Pulmonary artery endothelial cell (primary cell): ENCODE data around the gene SYT2. TPM values are rescaled to one million over a fixed set of nuclear protein-coding genes. Genes with fewer than 3 reads are reported as not detected.
A peak's percentile ranks its signal among the peaks of the same experiment; 100 is the strongest.
"Not testable (repeated sequence)": the region's sequence is repeated elsewhere in the genome, so short reads cannot be mapped to it uniquely, and the experiment has no call there.

Experiments used
- DNase-seq: peaks from one replicate; pipeline ENCODE4 v3.0.0-alpha.2; 2011; ENCODE audit warnings: low read depth, low spot score
- total RNA-seq: library from RNA; depleted of rRNA; stranded (reverse); fragments of >200 nt; gene quantifications from 2 replicates; pipeline ENCODE4 v1.2.3, GENCODE V29; 2014

The SYT2 gene
- total RNA-seq, 1 donor from 2014 or later = not detected

- no peak for DNase-seq
Measured at GRCh38 chr1:202624088-202624780, 86.0 kb downstream of the SYT2 start.

GRCh38 chr1:202623476-202623875 lies 86.8 kb downstream of the SYT2 start:
- DNase-seq = not testable (repeated sequence)

- DNase-seq = no peak
Measured at GRCh38 chr1:202623075-202623474, 87.2 kb downstream of the SYT2 start.

- DNase-seq = no peak
Measured at GRCh38 chr1:202622388-202622787, 87.9 kb downstream of the SYT2 start.

GRCh38 chr1:202621446-202621845 lies 88.8 kb downstream of the SYT2 start:
- DNase-seq = no peak

- DNase-seq = not testable (repeated sequence)
Measured at GRCh38 chr1:202620036-202620435, 90.2 kb downstream of the SYT2 start.

GRCh38 chr1:202619505-202619904 lies 90.7 kb downstream of the SYT2 start:
- DNase-seq = no peak

- DNase-seq = not testable (repeated sequence)
Measured at GRCh38 chr1:202619012-202619411, 91.2 kb downstream of the SYT2 start.

GRCh38 chr1:202616355-202616915 lies 93.8 kb downstream of the SYT2 start:
- DNase-seq = no peak

- DNase-seq = no peak
Measured at GRCh38 chr1:202615501-202616354, 94.5 kb downstream of the SYT2 start.

- not testable (repeated sequence) for DNase-seq
Measured at GRCh38 chr1:202615208-202615500, 95.1 kb downstream of the SYT2 start.

GRCh38 chr1:202614363-202615207 lies 95.7 kb downstream of the SYT2 start:
- DNase-seq = not testable (repeated sequence)

- no peak for DNase-seq
Measured at GRCh38 chr1:202613571-202613970, 96.7 kb downstream of the SYT2 start.

- DNase-seq = not testable (repeated sequence)
Measured at GRCh38 chr1:202612036-202612435, 98.2 kb downstream of the SYT2 start.

GRCh38 chr1:202605515-202605914 lies 104.7 kb downstream of the SYT2 start:
- DNase-seq = no peak

GRCh38 chr1:202603435-202603834 lies 106.8 kb downstream of the SYT2 start:
- no peak for DNase-seq

- DNase-seq = no peak
Measured at GRCh38 chr1:202600432-202601041, 109.7 kb downstream of the SYT2 start.

- DNase-seq = peak; percentile 50
Measured at GRCh38 chr1:202599669-202600431, 110.4 kb downstream of the SYT2 start.

- no peak for DNase-seq
Measured at GRCh38 chr1:202597090-202597761, 113.0 kb downstream of the SYT2 start.

- no peak for DNase-seq
Measured at GRCh38 chr1:202596638-202597037, 113.6 kb downstream of the SYT2 start.
